Osteocyte (in vitro differentiated cells): ENCODE data around the gene MMD. TPM values are rescaled to one million over a fixed set of nuclear protein-coding genes. Genes with fewer than 3 reads are reported as not detected.

Experiments used
- total RNA-seq: library from RNA; stranded (reverse); gene quantifications from 2 replicates; pipeline ENCODE4 v1.2.1, GENCODE V29; 2021

MMD gene
- total RNA-seq, 1 donor from 2014 or later: 10.3 TPM

Other genes with a start within 250 kb of the MMD start
- 0.51 and 0.65 TPM in 2 replicates for gene HLF, start 156.9 kb downstream of the MMD start, total RNA-seq
- not detected in 2 replicates for gene SMIM36, start 89.6 kb upstream of the MMD start, total RNA-seq